Astrocyte of the cerebellum (primary cell): Measurements from ENCODE around the gene MOCOS.

Experiments used
- DNase-seq: peaks from one replicate; pipeline ENCODE4 v3.0.0-alpha.2; 2011; ENCODE audit warnings: low read depth
- H3K4me3 ChIP-seq: 2 replicates; pipeline ENCODE4 v1.5.1; 2011; ENCODE audit warnings: mild to moderate bottlenecking, low read depth, low read length, moderate library complexity
- CTCF ChIP-seq: IDR thresholded peaks from 2 replicates; pipeline ENCODE4 v1.5.1; 2012; ENCODE audit warnings: low read length, low read depth, moderate library complexity, mild to moderate bottlenecking; ENCODE audit errors: missing control alignments
- in situ Hi-C: cut with HindIII; loops from 2 replicates; pipeline ENCODE4 v1.10.0; 2017; ENCODE audit warnings: low sequenced_read_pairs

MOCOS gene

GRCh38 chr18:36296650-36297416 is 109.5 kb downstream of the MOCOS start:
- H3K4me3 ChIP-seq = peak overlapping the region; percentile 73
- DNase-seq = peak; percentile 60
- in situ Hi-C loops = no loop called here
- TF ChIP-seq CTCF = peak; percentile 34

GRCh38 chr18:36297417-36298125 is 110.3 kb downstream of the MOCOS start, which contains the start of gene FHOD3:
Gene FHOD3 (plus strand): TSS chr18:36297713. CDS start chr18:36297836, 123 bp downstream.
- DNase-seq = no peak
- no peak for TF ChIP-seq CTCF
- H3K4me3 ChIP-seq = peak within 1 kb of the TSS; percentile 73
- in situ Hi-C loops = no loop called here

- in situ Hi-C loops = no loop called here
- no peak for DNase-seq
- no peak for TF ChIP-seq CTCF
- H3K4me3 ChIP-seq = peak overlapping the region; percentile 73
Observed at GRCh38 chr18:36298126-36298741, 110.9 kb downstream of the MOCOS start.

GRCh38 chr18:36299015-36299414 is 111.7 kb downstream of the MOCOS start:
- H3K4me3 ChIP-seq = peak overlapping the region; percentile 73
- in situ Hi-C loops = no loop called here
- no peak for DNase-seq
- no peak for TF ChIP-seq CTCF

GRCh38 chr18:36300211-36300610 is 112.9 kb downstream of the MOCOS start:
- no peak overlapping the region for H3K4me3 ChIP-seq
- in situ Hi-C loops = no loop called here
- no peak for DNase-seq
- TF ChIP-seq CTCF = no peak

GRCh38 chr18:36301884-36302283 is 114.6 kb downstream of the MOCOS start:
- H3K4me3 ChIP-seq = no peak overlapping the region
- DNase-seq = no peak
- in situ Hi-C loops = no loop called here
- TF ChIP-seq CTCF = no peak
